Upper lobe of right lung (tissue), 1 donor: ENCODE measurements around the gene RPP14. TPM values are rescaled to one million over a fixed set of nuclear protein-coding genes. Genes with fewer than 3 reads are reported as not detected.
A peak's percentile ranks its signal among the peaks of the same experiment; 100 is the strongest.
"Not testable (repeated sequence)": the region's sequence is repeated elsewhere in the genome, so short reads cannot be mapped to it uniquely, and the experiment has no call there.

ENCODE experiments used
- ATAC-seq: fragments of 200-7000 bp; cut with Tn5 transposase; one replicate; pipeline ENCODE4 v1.9.1; 2020; ENCODE audit warnings: mild to moderate bottlenecking, moderate library complexity
- DNase-seq: peaks from one replicate; pipeline ENCODE4 v3.0.0-alpha.2; 2020
- H3K27ac ChIP-seq: fragments of 200-600 bp; one replicate; pipeline ENCODE4 v1.8.0; 2022
- H3K27me3 ChIP-seq: fragments of 200-600 bp; one replicate; pipeline ENCODE4 v1.8.0; 2022; ENCODE audit warnings: mild to moderate bottlenecking
- H3K36me3 ChIP-seq: fragments of 200-600 bp; one replicate; pipeline ENCODE4 v1.8.0; 2022
- H3K4me1 ChIP-seq: fragments of 200-600 bp; one replicate; pipeline ENCODE4 v1.8.0; 2022
- H3K4me3 ChIP-seq: fragments of 200-600 bp; one replicate; pipeline ENCODE4 v1.8.0; 2022; ENCODE audit warnings: mild to moderate bottlenecking
- H3K9me3 ChIP-seq: fragments of 200-600 bp; one replicate; pipeline ENCODE4 v1.8.0; 2022
- CTCF ChIP-seq: fragments of 200-600 bp; IDR thresholded peaks from one replicate; pipeline ENCODE4 v1.8.0; 2022; ENCODE audit warnings: antibody characterized with exemption
- intact Hi-C: fragments of 100-400 bp; cut with DNase I; formaldehyde crosslinking; loops from one replicate; pipeline ENCODE4 v1.11.0; 2022
- total RNA-seq: library from RNA; stranded (reverse); fragmentation: NEBNext Ultra II Directional; extraction: Animal tissue kit (Norgen Biotek cat#: 25700); gene quantifications from one replicate; pipeline ENCODE4 v1.2.1, GENCODE V29; 2021
- donor health status: DM: no; HTN: yes; CAD: no; lungs with severe emphysema.

RPP14 gene
- total RNA-seq, 1 donor from 2014 or later = 13.6 TPM

GRCh38 chr3:58334506-58334884, 28.4 kb downstream of the RPP14 start:
- peaks cover 30% of the 10 kb centered on the region for H3K4me1 ChIP-seq
- intact Hi-C loops = loop anchor here (10.0 kb wide), 1 partner anchor 70 kb away; no protein-coding TSS in a partner anchor
- peak overlapping the region; percentile 85 for H3K4me3 ChIP-seq
- no peak for DNase-seq
- TF ChIP-seq CTCF = no peak
- no peak for ATAC-seq
- peak overlapping the region; percentile 4 for H3K27ac ChIP-seq
- H3K36me3 ChIP-seq = no peaks in the 10 kb centered on the region
- no peaks in the 10 kb centered on the region for H3K27me3 ChIP-seq
- H3K9me3 ChIP-seq = no peaks in the 10 kb centered on the region

GRCh38 chr3:58335652-58335947, 29.6 kb downstream of the RPP14 start:
- peak overlapping the region; percentile 8 for H3K4me3 ChIP-seq
- H3K36me3 ChIP-seq = no peaks in the 10 kb centered on the region
- intact Hi-C loops = loop anchor here (10.0 kb wide), 1 partner anchor 69 kb away; no protein-coding TSS in a partner anchor
- no peak for DNase-seq
- H3K9me3 ChIP-seq = no peaks in the 10 kb centered on the region
- H3K27me3 ChIP-seq = no peaks in the 10 kb centered on the region
- H3K4me1 ChIP-seq = peaks cover 30% of the 10 kb centered on the region
- H3K27ac ChIP-seq = peak overlapping the region; percentile 77
- no peak for ATAC-seq
- no peak for TF ChIP-seq CTCF

GRCh38 chr3:58336135-58336882, 30.3 kb downstream of the RPP14 start:
- H3K4me3 ChIP-seq = no peak overlapping the region
- DNase-seq = no peak
- H3K27me3 ChIP-seq = no peaks in the 10 kb centered on the region
- TF ChIP-seq CTCF = no peak
- no peak overlapping the region for H3K27ac ChIP-seq
- ATAC-seq = no peak
- H3K36me3 ChIP-seq = no peaks in the 10 kb centered on the region
- H3K9me3 ChIP-seq = no peaks in the 10 kb centered on the region
- H3K4me1 ChIP-seq = peaks cover 30% of the 10 kb centered on the region
- intact Hi-C loops = loop anchor here (10.0 kb wide), 1 partner anchor 68 kb away; no protein-coding TSS in a partner anchor

- Histone ChIP-seq H3K9me3 (no peaks in the 10 kb centered on the region), H3K36me3 (no peaks in the 10 kb centered on the region), H3K4me1 (peaks cover 27% of the 10 kb centered on the region), H3K4me3 (no peak overlapping the region), H3K27me3 (no peaks in the 10 kb centered on the region), H3K27ac (no peak overlapping the region)
- ATAC-seq (no peak), DNase-seq (no peak)
- intact Hi-C loops = loop anchor here (10.0 kb wide), 1 partner anchor 68 kb away; no protein-coding TSS in a partner anchor
- TF ChIP-seq CTCF = no peak
These were observed 31.1 kb downstream of the RPP14 start for GRCh38 chr3:58337190-58337589.

- not testable (repeated sequence) for H3K36me3 ChIP-seq, ATAC-seq, DNase-seq, H3K27me3 ChIP-seq, H3K4me3 ChIP-seq, H3K27ac ChIP-seq, H3K9me3 ChIP-seq
- intact Hi-C loops = loop anchor here (10.0 kb wide), 1 partner anchor 66 kb away; no protein-coding TSS in a partner anchor
- peaks cover 18% of the 10 kb centered on the region for H3K4me1 ChIP-seq
These were observed 33.1 kb downstream of the RPP14 start for GRCh38 chr3:58339146-58339545.

GRCh38 chr3:58340594-58341244, 34.7 kb downstream of the RPP14 start:
- TF ChIP-seq CTCF = no peak
- Histone ChIP-seq H3K4me3 (no peak overlapping the region), H3K27ac (no peak overlapping the region), H3K4me1 (peaks cover 8% of the 10 kb centered on the region), H3K27me3 (no peaks in the 10 kb centered on the region), H3K36me3 (no peaks in the 10 kb centered on the region), H3K9me3 (no peaks in the 10 kb centered on the region)
- no peak for ATAC-seq
- intact Hi-C loops = no loop called here
- DNase-seq = no peak
